ENCODE data around the gene CYP11A1.

DNA sequence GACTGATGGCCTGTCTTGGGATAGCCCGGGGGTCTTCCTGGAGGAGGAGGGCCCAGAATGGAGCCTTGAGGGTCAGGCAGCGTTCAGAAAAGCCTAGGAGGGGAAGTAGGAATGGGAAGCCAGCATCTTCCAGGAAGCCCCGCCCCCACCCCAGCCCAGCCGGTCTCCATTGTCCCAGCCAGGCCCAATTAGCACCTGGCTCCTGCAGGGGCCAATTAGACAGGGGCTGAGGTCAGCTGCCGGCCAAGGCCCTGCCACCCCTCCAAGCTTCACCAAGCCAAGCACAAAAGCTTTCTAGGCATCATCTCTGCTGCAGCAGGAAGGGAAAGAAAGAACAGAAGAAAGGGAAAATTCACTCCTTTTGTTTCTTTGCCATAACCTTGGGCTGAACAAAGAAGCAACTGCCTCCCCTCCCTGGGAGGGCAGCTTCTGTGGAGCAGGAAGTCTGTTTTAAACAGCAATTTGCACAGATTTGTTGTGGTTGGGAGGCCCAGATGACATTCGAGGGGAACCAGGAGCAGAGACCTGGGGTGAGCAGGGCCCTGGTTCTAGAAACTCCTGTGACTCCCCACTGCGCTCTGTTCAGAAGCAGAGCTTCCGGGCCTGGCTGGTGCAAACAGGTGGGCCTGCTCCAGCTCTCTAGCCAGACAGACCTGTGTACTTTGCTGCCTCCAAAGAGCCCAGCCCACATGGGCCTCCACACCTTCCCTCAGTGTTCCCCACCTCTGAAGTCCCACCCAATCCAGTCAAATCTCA, 47.7 kb downstream of the CYP11A1 start:
- TF ChIP-seq POLR2A (IDR thresholded peaks at IDR 0.05): no peak
- TF ChIP-seq, protein P1, sequence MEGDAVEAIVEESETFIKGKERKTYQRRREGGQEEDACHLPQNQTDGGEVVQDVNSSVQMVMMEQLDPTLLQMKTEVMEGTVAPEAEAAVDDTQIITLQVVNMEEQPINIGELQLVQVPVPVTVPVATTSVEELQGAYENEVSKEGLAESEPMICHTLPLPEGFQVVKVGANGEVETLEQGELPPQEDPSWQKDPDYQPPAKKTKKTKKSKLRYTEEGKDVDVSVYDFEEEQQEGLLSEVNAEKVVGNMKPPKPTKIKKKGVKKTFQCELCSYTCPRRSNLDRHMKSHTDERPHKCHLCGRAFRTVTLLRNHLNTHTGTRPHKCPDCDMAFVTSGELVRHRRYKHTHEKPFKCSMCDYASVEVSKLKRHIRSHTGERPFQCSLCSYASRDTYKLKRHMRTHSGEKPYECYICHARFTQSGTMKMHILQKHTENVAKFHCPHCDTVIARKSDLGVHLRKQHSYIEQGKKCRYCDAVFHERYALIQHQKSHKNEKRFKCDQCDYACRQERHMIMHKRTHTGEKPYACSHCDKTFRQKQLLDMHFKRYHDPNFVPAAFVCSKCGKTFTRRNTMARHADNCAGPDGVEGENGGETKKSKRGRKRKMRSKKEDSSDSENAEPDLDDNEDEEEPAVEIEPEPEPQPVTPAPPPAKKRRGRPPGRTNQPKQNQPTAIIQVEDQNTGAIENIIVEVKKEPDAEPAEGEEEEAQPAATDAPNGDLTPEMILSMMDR (IDR thresholded peaks at IDR 0.05 in 4 of 5, conservative IDR thresholded peaks at IDR 0.05 in 1 of 5): no peak

All from gastrocnemius medialis (tissue), 4 donors.